ENCODE results near the gene ENGASE. TPM values are rescaled to one million over a fixed set of nuclear protein-coding genes. Genes with fewer than 3 reads are reported as not detected.

The ENGASE gene
- total and polyA plus RNA-seq, 2 of the 8 experiments (the other 6 are each of a cell fraction or from before 2014, with no cell fraction given) = 9.3 to 36.1 TPM

DNA sequence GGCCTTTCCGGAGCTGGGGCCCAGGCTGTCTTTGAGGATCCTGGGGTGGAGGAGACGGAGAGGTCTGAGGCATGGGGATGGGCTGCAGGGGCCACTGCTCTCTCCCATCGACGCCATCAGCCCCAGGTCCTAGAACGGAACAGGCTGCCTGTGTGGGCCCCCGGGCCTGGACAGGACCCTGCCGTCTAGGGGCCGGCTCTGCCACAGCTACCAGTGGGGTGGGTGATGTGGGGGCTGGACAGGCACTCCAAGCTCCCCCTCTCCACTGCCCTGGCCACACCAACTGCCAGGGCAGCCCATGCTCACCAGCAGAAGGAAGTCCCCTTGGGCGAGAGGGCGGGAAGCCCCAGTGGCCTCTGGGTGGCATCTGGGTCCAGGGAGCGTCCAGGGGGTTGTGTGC lies 37.8 kb downstream of the ENGASE start:
- H2BK15ac ChIP-seq (ENCODE audit: low read length) = no peak overlapping the region
- H2BK12ac ChIP-seq (ENCODE audit: low read depth, low read length) = no peak overlapping the region
- ChIA-PET CTCF (ENCODE audit: partially characterized antibody) (interaction anchor here (1.0 to 1.9 kb wide), 8 partner anchors 9 to 282 kb away, joined by 3 to 7 read pairs (median 4); no protein-coding TSS in a partner anchor), POLR2A (ENCODE audit: partially characterized antibody) (interaction anchor here (1.3 kb wide), 1 partner anchor 10 kb away, joined by 5 read pairs; no protein-coding TSS in a partner anchor)
- H3K14ac ChIP-seq (ENCODE audit: insufficient read length) = no peak overlapping the region
- H3K18ac ChIP-seq (ENCODE audit: extremely low read depth, low read length) = no peak overlapping the region
- H2AK5ac ChIP-seq (ENCODE audit: low read depth, low read length) = no peak overlapping the region
- H3K23me2 ChIP-seq (ENCODE audit: low read depth, low read length) = no peaks in the 10 kb centered on the region
- no peaks in the 10 kb centered on the region for H3K36me3 ChIP-seq (ENCODE audit: control insufficient read depth in 2 of 4, insufficient read depth in 4 of 4, low read length in 3 of 4)
- FAIRE-seq (no peak), DNase-seq (ENCODE audit: low read depth in 1 of 2, low spot score in 2 of 2) (no peak)
- no peaks in the 10 kb centered on the region for H3K9me3 ChIP-seq (ENCODE audit: insufficient read depth in 2 of 2, low read depth in 1 of 2, low read length in 1 of 2)
- no peaks in the 10 kb centered on the region; the same call in 1 of the 2 replicates for H3K79me1 ChIP-seq (ENCODE audit: low read depth, low read length)
- H4K5ac ChIP-seq (ENCODE audit: insufficient read length, low read depth, low read length) = no peak overlapping the region
- H3K4me2 ChIP-seq (ENCODE audit: insufficient read depth in 1 of 2, low read depth in 2 of 2, low read length in 2 of 2) = no peak overlapping the region
- no peak overlapping the region for H3K27ac ChIP-seq (ENCODE audit: low read depth, low read length)
- H3K79me2 ChIP-seq (ENCODE audit: control insufficient read depth in 1 of 2, insufficient read depth in 2 of 2, low read length in 2 of 2) = no peaks in the 10 kb centered on the region
- H3K56ac ChIP-seq (replicated peaks; ENCODE audit: insufficient read length, low read depth, low read length) = no peak overlapping the region
- no peak overlapping the region for H2BK5ac ChIP-seq (ENCODE audit: low read depth, low read length)
- no peak overlapping the region for H2BK120ac ChIP-seq (replicated peaks; ENCODE audit: low read depth, low read length)
- H4K20me1 ChIP-seq (replicated peaks in 1 of 2; ENCODE audit: control insufficient read depth in 1 of 2, insufficient read depth in 2 of 2, low read length in 2 of 2) = peaks cover 4 to 8% of the 10 kb centered on the region in 2 experiments
- no peak overlapping the region for H2BK20ac ChIP-seq (ENCODE audit: low read length)
- no peak overlapping the region for H4K91ac ChIP-seq (replicated peaks; ENCODE audit: insufficient read length, low read length)
- H3K23ac ChIP-seq (ENCODE audit: insufficient read length) = no peak overlapping the region
- no peak overlapping the region for H4K8ac ChIP-seq (ENCODE audit: extremely low read depth, insufficient read depth, low read length)
- no peak overlapping the region for H3K9ac ChIP-seq (replicated peaks in 1 of 4; ENCODE audit: extremely low read depth in 1 of 4, low read depth in 3 of 4, low read length in 3 of 4)
- no peak overlapping the region for H3K4me3 ChIP-seq (ENCODE audit: extremely low read depth in 1 of 4, insufficient read depth in 2 of 4, low read depth in 3 of 4, low read length in 4 of 4)
- no peaks in the 10 kb centered on the region for H3K27me3 ChIP-seq (replicated peaks in 1 of 4; ENCODE audit: control insufficient read depth in 3 of 4, extremely low read depth in 1 of 4, insufficient read depth in 3 of 4, low read length in 3 of 4)
- 83% methylated on average over 9 of the region's 11 CpGs; no CpG with 5 or more reads in 1 of the 2 experiments for WGBS, 2 experiments (ENCODE audit: extremely low coverage in 1 of 2, insufficient coverage in 1 of 2, insufficient read length in 1 of 2, insufficient replicate concordance in 2 of 2, low coverage in 1 of 2, low lambda C conversion rate in 2 of 2, missing lambda C conversion rate in 1 of 2)
- no peak overlapping the region for H2AFZ ChIP-seq (ENCODE audit: low read length)
- peaks cover 0 to 4% (median 3%) of the 10 kb centered on the region in 4 experiments; a peak in 4 of 7 replicates for H3K4me1 ChIP-seq (replicated peaks in 1 of 4; ENCODE audit: control insufficient read depth in 3 of 4, insufficient read depth in 4 of 4, low read length in 3 of 4)
- no peak overlapping the region for H3K4ac ChIP-seq (replicated peaks; ENCODE audit: insufficient read length, low read depth, low read length)
- no peak for TF ChIP-seq CBX8 (IDR thresholded peaks at IDR 0.05; ENCODE audit: borderline replicate concordance, low read depth, low read length)
- TF ChIP-seq GTF2F1 (IDR thresholded peaks at IDR 0.05; ENCODE audit: borderline replicate concordance, low read depth, low read length) = no peak
- TF ChIP-seq TEAD4 (IDR thresholded peaks at IDR 0.05; ENCODE audit: low read depth, low read length) = no peak
- no peak for TF ChIP-seq USF2 (IDR thresholded peaks at IDR 0.05; ENCODE audit: low read length)
- TF ChIP-seq NANOG (IDR thresholded peaks at IDR 0.05; ENCODE audit: insufficient read depth, low read depth, low read length, poor library complexity, severe bottlenecking) = no peak
- no peak for TF ChIP-seq CHD2 (IDR thresholded peaks at IDR 0.05; ENCODE audit: low read length)
- TF ChIP-seq JUND (IDR thresholded peaks at IDR 0.05; ENCODE audit: low read length) = no peak
- TF ChIP-seq KDM5A (IDR thresholded peaks at IDR 0.05; ENCODE audit: low read length) = no peak
- TF ChIP-seq SUZ12 (IDR thresholded peaks at IDR 0.05; ENCODE audit: low read length) = no peak
- no peak for TF ChIP-seq YY1 (IDR thresholded peaks at IDR 0.05; ENCODE audit: low read depth, low read length)
- TF ChIP-seq KDM1A (IDR thresholded peaks at IDR 0.05; ENCODE audit: borderline replicate concordance, low read length) = no peak
- no peak for TF ChIP-seq RFX5 (IDR thresholded peaks at IDR 0.05; ENCODE audit: borderline replicate concordance, low read depth, low read length)
- TF ChIP-seq BRCA1 (IDR thresholded peaks at IDR 0.05; ENCODE audit: low read depth, low read length) = no peak
- no peak for TF ChIP-seq ZNF274 (IDR thresholded peaks at IDR 0.05; ENCODE audit: borderline replicate concordance, extremely low read depth, low read length)
